ENCODE results near the gene IL24.

IL24 gene

GRCh38 chr1:206912445-206913095 is 15.3 kb downstream of the IL24 start:
- DNase-seq (ENCODE audit: low spot score), result peak; percentile 80
- TF ChIP-seq, protein P1, sequence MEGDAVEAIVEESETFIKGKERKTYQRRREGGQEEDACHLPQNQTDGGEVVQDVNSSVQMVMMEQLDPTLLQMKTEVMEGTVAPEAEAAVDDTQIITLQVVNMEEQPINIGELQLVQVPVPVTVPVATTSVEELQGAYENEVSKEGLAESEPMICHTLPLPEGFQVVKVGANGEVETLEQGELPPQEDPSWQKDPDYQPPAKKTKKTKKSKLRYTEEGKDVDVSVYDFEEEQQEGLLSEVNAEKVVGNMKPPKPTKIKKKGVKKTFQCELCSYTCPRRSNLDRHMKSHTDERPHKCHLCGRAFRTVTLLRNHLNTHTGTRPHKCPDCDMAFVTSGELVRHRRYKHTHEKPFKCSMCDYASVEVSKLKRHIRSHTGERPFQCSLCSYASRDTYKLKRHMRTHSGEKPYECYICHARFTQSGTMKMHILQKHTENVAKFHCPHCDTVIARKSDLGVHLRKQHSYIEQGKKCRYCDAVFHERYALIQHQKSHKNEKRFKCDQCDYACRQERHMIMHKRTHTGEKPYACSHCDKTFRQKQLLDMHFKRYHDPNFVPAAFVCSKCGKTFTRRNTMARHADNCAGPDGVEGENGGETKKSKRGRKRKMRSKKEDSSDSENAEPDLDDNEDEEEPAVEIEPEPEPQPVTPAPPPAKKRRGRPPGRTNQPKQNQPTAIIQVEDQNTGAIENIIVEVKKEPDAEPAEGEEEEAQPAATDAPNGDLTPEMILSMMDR (IDR thresholded peaks at IDR 0.05; ENCODE audit: extremely low read depth, insufficient read depth, missing control alignments), result peak; percentile 76
- in situ Hi-C loops (cut with MboI; ENCODE audit: low pct_unique_long_range_greater_than_20kb, low sequenced_read_pairs, unreplicated experiment), result loop anchor here (5.0 kb wide), 2 partner anchors 105 to 175 kb away; no protein-coding TSS in a partner anchor

DNA sequence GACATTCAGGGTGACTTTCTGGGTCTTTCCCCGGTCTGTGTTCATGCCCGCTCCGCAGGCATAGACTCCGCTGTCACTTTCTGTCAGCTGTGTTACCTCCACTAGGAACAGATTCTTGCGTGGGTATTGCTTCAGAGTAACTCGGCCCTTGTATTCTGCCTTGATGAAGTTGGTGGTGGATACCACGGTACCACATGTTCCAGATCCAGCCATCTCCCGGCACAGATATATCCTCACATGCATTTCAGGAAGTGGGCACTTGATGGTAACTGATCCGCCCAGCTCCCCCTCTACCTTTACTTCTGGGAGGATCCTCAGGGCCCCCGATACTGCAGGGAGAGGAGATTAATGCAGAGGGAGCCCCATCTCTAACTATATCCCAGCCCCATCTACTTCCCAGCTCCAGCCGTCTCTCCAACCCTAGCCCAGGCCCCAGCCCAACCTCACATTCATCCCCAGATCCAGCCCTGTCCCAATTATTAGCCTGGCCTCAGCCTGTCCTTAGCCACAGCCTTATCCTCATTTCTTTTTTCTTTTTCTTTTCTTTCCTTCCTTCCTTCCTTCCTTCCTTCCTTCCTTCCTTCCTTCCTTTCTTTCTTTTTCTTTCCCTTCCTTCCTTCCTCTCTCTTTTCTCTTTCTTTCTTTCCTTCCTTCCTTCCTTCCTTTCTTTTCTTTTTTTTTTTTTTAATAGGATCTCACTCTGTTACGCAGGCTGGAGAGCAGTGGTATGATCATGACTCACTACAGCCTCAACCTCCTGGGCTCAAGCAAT is 16.7 kb downstream of the IL24 start:
- DNase-seq (ENCODE audit: low spot score), result no peak
- TF ChIP-seq, protein P1 (IDR thresholded peaks at IDR 0.05; ENCODE audit: extremely low read depth, insufficient read depth, missing control alignments), result no peak
- in situ Hi-C loops (cut with MboI; ENCODE audit: low pct_unique_long_range_greater_than_20kb, low sequenced_read_pairs, unreplicated experiment), result loop anchor here (5.0 kb wide), 2 partner anchors 107 to 177 kb away; no protein-coding TSS in a partner anchor

DNA sequence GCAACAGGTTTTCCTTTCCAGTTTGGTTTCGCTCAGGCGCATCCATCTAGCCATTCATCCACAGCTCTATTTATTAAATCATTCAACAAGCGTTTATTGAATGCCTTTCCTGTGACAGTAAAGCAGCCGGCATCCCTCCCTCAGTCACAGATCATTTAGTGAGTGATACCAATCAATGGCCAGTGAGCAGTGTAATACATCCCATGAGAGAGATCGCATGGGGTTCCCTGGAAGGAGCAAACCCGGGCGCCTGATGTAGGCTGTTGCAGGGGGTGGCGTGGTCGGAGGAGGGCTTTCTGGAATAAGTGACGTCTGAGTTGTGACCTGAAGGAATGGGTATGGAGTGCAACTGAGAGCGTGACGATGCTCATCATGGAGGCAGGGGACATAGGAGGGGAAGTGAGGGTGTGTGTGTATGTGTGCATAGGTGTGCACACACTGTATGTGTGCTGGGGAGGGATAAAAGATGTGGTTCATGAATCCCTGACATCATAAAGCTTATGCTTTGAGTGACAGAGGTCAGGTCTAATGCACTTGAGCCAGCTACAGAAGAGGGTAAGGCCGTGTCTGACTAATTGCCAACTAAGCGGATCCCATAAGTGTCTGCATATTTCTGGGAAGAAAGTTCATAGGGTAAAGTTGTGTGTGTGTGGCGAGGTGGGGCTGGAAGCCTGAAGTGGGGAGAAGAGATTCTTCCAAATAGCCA is 17.9 kb downstream of the IL24 start:
- in situ Hi-C loops (cut with MboI; ENCODE audit: low pct_unique_long_range_greater_than_20kb, low sequenced_read_pairs, unreplicated experiment), result loop anchor here (5.0 kb wide), 1 partner anchor 67 kb away; no protein-coding TSS in a partner anchor
- no peak for DNase-seq (ENCODE audit: low spot score)

GRCh38 chr1:206916000-206916709 is 18.9 kb downstream of the IL24 start:
- in situ Hi-C loops (cut with MboI; ENCODE audit: low pct_unique_long_range_greater_than_20kb, low sequenced_read_pairs, unreplicated experiment), result loop anchor here (5.0 kb wide), 1 partner anchor 66 kb away; no protein-coding TSS in a partner anchor
- TF ChIP-seq, protein P1 (IDR thresholded peaks at IDR 0.05; ENCODE audit: extremely low read depth, insufficient read depth, missing control alignments), result no peak
- DNase-seq (ENCODE audit: low spot score), result no peak

More for the DNA sequence above, 17.9 kb downstream of the IL24 start:
- TF ChIP-seq, protein P1 (IDR thresholded peaks at IDR 0.05; ENCODE audit: extremely low read depth, insufficient read depth, missing control alignments), result no peak

DNA sequence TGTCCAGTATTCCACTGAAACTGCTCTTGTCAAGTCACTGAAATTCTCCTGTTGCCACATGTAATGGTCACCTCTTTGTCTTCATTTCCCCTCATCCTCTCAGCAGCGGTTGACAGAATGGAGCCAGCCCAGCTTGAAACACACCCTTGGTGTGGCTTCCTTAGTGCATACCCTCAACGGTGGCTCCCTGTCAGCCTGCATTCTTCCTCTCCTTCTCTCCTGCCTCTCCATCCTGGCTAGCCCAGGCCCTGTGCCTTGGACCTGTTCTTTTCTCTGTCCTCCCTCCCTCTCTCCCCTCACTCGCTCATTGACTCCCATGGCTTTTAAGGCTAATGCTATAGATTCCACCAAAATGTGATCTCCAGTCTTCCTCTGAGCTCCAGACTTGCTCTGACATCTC is 20.8 kb downstream of the IL24 start:
- TF ChIP-seq, protein P1 (IDR thresholded peaks at IDR 0.05; ENCODE audit: extremely low read depth, insufficient read depth, missing control alignments), result no peak
- DNase-seq (ENCODE audit: low spot score), result no peak
- in situ Hi-C loops (cut with MboI; ENCODE audit: low pct_unique_long_range_greater_than_20kb, low sequenced_read_pairs, unreplicated experiment), result loop anchor here (5.0 kb wide), 1 partner anchor 64 kb away; no protein-coding TSS in a partner anchor
